ENCODE results near the gene TRIM66.

- TF ChIP-seq, protein P1, sequence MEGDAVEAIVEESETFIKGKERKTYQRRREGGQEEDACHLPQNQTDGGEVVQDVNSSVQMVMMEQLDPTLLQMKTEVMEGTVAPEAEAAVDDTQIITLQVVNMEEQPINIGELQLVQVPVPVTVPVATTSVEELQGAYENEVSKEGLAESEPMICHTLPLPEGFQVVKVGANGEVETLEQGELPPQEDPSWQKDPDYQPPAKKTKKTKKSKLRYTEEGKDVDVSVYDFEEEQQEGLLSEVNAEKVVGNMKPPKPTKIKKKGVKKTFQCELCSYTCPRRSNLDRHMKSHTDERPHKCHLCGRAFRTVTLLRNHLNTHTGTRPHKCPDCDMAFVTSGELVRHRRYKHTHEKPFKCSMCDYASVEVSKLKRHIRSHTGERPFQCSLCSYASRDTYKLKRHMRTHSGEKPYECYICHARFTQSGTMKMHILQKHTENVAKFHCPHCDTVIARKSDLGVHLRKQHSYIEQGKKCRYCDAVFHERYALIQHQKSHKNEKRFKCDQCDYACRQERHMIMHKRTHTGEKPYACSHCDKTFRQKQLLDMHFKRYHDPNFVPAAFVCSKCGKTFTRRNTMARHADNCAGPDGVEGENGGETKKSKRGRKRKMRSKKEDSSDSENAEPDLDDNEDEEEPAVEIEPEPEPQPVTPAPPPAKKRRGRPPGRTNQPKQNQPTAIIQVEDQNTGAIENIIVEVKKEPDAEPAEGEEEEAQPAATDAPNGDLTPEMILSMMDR (conservative IDR thresholded peaks at IDR 0.05; ENCODE audit: low read depth in 2 of 2): no peak
- TF ChIP-seq JUNB (IDR thresholded peaks at IDR 0.05; ENCODE audit: unreplicated experiment): no peak
- no peak for TF ChIP-seq EZH2 (IDR thresholded peaks at IDR 0.05; ENCODE audit: low read depth, unreplicated experiment)
- no peak for TF ChIP-seq REST (IDR thresholded peaks at IDR 0.05; ENCODE audit: unreplicated experiment)
These were observed 96.3 kb downstream of the TRIM66 start for GRCh38 chr11:8586184-8586583.
